Naive thymus-derived CD8-positive, alpha-beta T cell (primary cell): ENCODE results near the gene FBXO46. TPM values are rescaled to one million over a fixed set of nuclear protein-coding genes. Genes with fewer than 3 reads are reported as not detected.
"Not testable (repeated sequence)": the region's sequence is repeated elsewhere in the genome, so short reads cannot be mapped to it uniquely, and the experiment has no call there.

ENCODE experiments used
- ATAC-seq, 2 donors: fragments of 150-1000 bp; cut with Tn5 transposase in 1 of 2; sonication (Bioruptor Pico), chemical (Tn5 transposase) in 1 of 2; 1 replicate in 1 of 2; 2 replicates in 1 of 2; pipeline ENCODE4 v1.10.0; 2021; ENCODE audit warnings: mild to moderate bottlenecking in 2 of 2, moderate library complexity in 2 of 2
- POLR2A ChIA-PET: fragments of 350-600 bp; sonication (Branson Sonifier 250); formaldehyde crosslinking; loops from one replicate; lab custom pipeline; 2021; ENCODE audit warnings: antibody characterized with exemption; lab: Charles Lee
- DNase-seq, 10 donors: peaks; one replicate each; pipeline versions ENCODE4 v3.0.0 to v3.0.0-alpha.2; 2020 to 2022
- H3K27ac Mint-ChIP-seq, 10 donors: one replicate each; pipeline ENCODE4 v1.8.0; 2020 to 2022; ENCODE audit warnings: mild to moderate bottlenecking in 10 of 10, mixed read lengths in 10 of 10, moderate library complexity in 4 of 10, inconsistent platforms in 1 of 10
- H3K27me3 Mint-ChIP-seq, 5 donors: one replicate each; pipeline ENCODE4 v1.8.0; 2021 to 2022; ENCODE audit warnings: mixed read lengths in 5 of 5
- H3K36me3 Mint-ChIP-seq, 3 donors: one replicate each; pipeline ENCODE4 v1.8.0; 2020 to 2022; ENCODE audit warnings: mixed read lengths in 3 of 3, mild to moderate bottlenecking in 2 of 3, inconsistent platforms in 1 of 3
- H3K4me1 Mint-ChIP-seq, 4 donors: one replicate each; pipeline ENCODE4 v1.8.0; 2021 to 2022; ENCODE audit warnings: mixed read lengths in 4 of 4
- H3K4me3 Mint-ChIP-seq, 10 donors: one replicate each; pipeline ENCODE4 v1.8.0; 2020 to 2022; ENCODE audit warnings: mild to moderate bottlenecking in 10 of 10, mixed read lengths in 10 of 10, moderate library complexity in 6 of 10, inconsistent platforms in 1 of 10
- H3K9me3 Mint-ChIP-seq, 9 donors: one replicate each; pipeline ENCODE4 v1.8.0; 2020 to 2022; ENCODE audit warnings: mixed read lengths in 9 of 9, mild to moderate bottlenecking in 3 of 9, inconsistent platforms in 1 of 9, moderate library complexity in 1 of 9
- polyA plus RNA-seq, 3 donors: library from polyadenylated mRNA; unstranded; fragments of 300-500 nt; fragmentation: Illumina TruSeq; gene quantifications; one replicate each; pipeline ENCODE4 v1.2.3, GENCODE V29; 2021
- total RNA-seq, 8 experiments: library from RNA in 2 of 8; stranded (reverse) in 2 of 8; gene quantifications; one replicate each; pipeline ENCODE4 v1.2.3 and lab custom pipeline; 2021 to 2026

The FBXO46 gene
- total and polyA plus RNA-seq, 5 experiments from 2014 or later = 12.4 to 42.3 (median 15.2) TPM

GRCh38 chr19:45746866-45747265 is 16.2 kb upstream of the FBXO46 start:
- H3K4me3 Mint-ChIP-seq = no peak overlapping the region
- no peak for ATAC-seq
- no peaks in the 10 kb centered on the region for H3K36me3 Mint-ChIP-seq
- no peak overlapping the region for H3K27ac Mint-ChIP-seq
- H3K9me3 Mint-ChIP-seq = no peaks in the 10 kb centered on the region
- POLR2A ChIA-PET = no interaction called here
- H3K27me3 Mint-ChIP-seq = peaks cover 3 to 22% (median 10%) of the 10 kb centered on the region in 5 donors
- H3K4me1 Mint-ChIP-seq = no peaks in the 10 kb centered on the region
- DNase-seq = no peak

GRCh38 chr19:45745606-45746005 is 14.9 kb upstream of the FBXO46 start:
- Mint-ChIP-seq H3K4me3 (no peak overlapping the region), H3K9me3 (no peaks in the 10 kb centered on the region)
- no peak for DNase-seq

GRCh38 chr19:45742969-45743368 is 12.3 kb upstream of the FBXO46 start:
- peaks cover 6 to 22% (median 12%) of the 10 kb centered on the region in 5 donors for H3K27me3 Mint-ChIP-seq
- H3K4me3 Mint-ChIP-seq = no peak overlapping the region
- ATAC-seq = no peak
- POLR2A ChIA-PET = interaction anchor here (1.1 kb wide), 1 partner anchor 13 kb away, joined by 3 read pairs; no protein-coding TSS in a partner anchor
- no peaks in the 10 kb centered on the region for H3K36me3 Mint-ChIP-seq
- H3K9me3 Mint-ChIP-seq = no peaks in the 10 kb centered on the region
- DNase-seq = no peak
- no peaks in the 10 kb centered on the region for H3K4me1 Mint-ChIP-seq
- peak overlapping the region in 1 of 10 donors; percentile 16 for H3K27ac Mint-ChIP-seq

More at GRCh38 chr19:45745606-45746005, 14.9 kb upstream of the FBXO46 start:
- H3K4me1 Mint-ChIP-seq = no peaks in the 10 kb centered on the region
- POLR2A ChIA-PET = no interaction called here
- H3K27ac Mint-ChIP-seq = no peak overlapping the region
- no peaks in the 10 kb centered on the region for H3K36me3 Mint-ChIP-seq
- ATAC-seq = no peak
- peaks cover 3 to 22% (median 10%) of the 10 kb centered on the region in 5 donors for H3K27me3 Mint-ChIP-seq

- peaks cover 4 to 7% (median 6%) of the 10 kb centered on the region in 5 donors for H3K27me3 Mint-ChIP-seq
- no peaks in the 10 kb centered on the region for H3K4me1 Mint-ChIP-seq
- POLR2A ChIA-PET = no interaction called here
- no peaks in the 10 kb centered on the region for H3K36me3 Mint-ChIP-seq
- H3K4me3 Mint-ChIP-seq = no peak overlapping the region
- H3K27ac Mint-ChIP-seq = peak overlapping the region in 1 of 10 donors; percentile 53
- no peaks in the 10 kb centered on the region for H3K9me3 Mint-ChIP-seq
- DNase-seq (no peak), ATAC-seq (no peak)
Measured at GRCh38 chr19:45739498-45740439, 9.1 kb upstream of the FBXO46 start.

GRCh38 chr19:45733160-45733810 is 2.6 kb upstream of the FBXO46 start, which contains the start of gene MEIOSIN:
MEIOSIN (plus strand) TSS chr19:45733439; CDS start chr19:45735377, 1,938 bp downstream.
- Mint-ChIP-seq H3K9me3 (no peaks in the 10 kb centered on the region), H3K4me3 (peak within 1 kb of the TSS in 4 of 10 donors; percentile 29 to 53 (median 42)), H3K27ac (peak within 1 kb of the TSS in 1 of 10 donors; percentile 54), H3K36me3 (peaks cover 0 to 1% (median 0%) of the 10 kb centered on the region in 3 donors), H3K27me3 (peaks cover 0 to 4% (median 2%) of the 10 kb centered on the region in 5 donors), H3K4me1 (peaks cover 12 to 23% (median 22%) of the 10 kb centered on the region in 4 donors)
- ATAC-seq = no peak
- no peak for DNase-seq
- POLR2A ChIA-PET = interaction anchor here (0.6 to 0.8 kb wide), 2 partner anchors 16 to 36 kb away, joined by 3 to 4 read pairs; partner anchors contain the start of gene SIX5

- H3K27me3 Mint-ChIP-seq = no peaks in the 10 kb centered on the region
Measured at GRCh38 chr19:45729800-45730290, 851 bp downstream of the FBXO46 start.

GRCh38 chr19:45728683-45729082 is 2.0 kb downstream of the FBXO46 start:
- ATAC-seq, H3K9me3 Mint-ChIP-seq, H3K27me3 Mint-ChIP-seq, DNase-seq, POLR2A ChIA-PET: not testable (repeated sequence)
- peak overlapping the region in 7 of 10 donors; percentile 4 to 66 (median 18) for H3K4me3 Mint-ChIP-seq
- H3K4me1 Mint-ChIP-seq = peaks cover 24 to 53% (median 38%) of the 10 kb centered on the region in 4 donors
- H3K36me3 Mint-ChIP-seq = peaks cover 0 to 23% (median 0%) of the 10 kb centered on the region in 3 donors
- peak overlapping the region in 1 of 10 donors; percentile 82 for H3K27ac Mint-ChIP-seq

More at GRCh38 chr19:45729800-45730290, 851 bp downstream of the FBXO46 start:
- POLR2A ChIA-PET = interaction anchor here (0.7 to 3.0 kb wide), 8 partner anchors 9 to 63 kb away, joined by 3 to 51 read pairs (median 8); partner anchors contain the start of genes DMWD, QPCTL, SIX5 and SNRPD2
- DNase-seq (no peak), ATAC-seq (no peak)
- Mint-ChIP-seq H3K36me3 (peaks cover 0 to 20% (median 0%) of the 10 kb centered on the region in 3 donors), H3K4me3 (peak overlapping the region; percentile 90 to 99 (median 94)), H3K4me1 (peaks cover 20 to 46% (median 37%) of the 10 kb centered on the region in 4 donors), H3K27ac (peak overlapping the region; percentile 84 to 96 (median 94)), H3K9me3 (no peaks in the 10 kb centered on the region)

- H3K4me3 Mint-ChIP-seq = not testable (repeated sequence)
- POLR2A ChIA-PET = interaction anchor here (0.7 to 3.5 kb wide), 2 partner anchors 10 to 31 kb away, joined by 3 to 18 read pairs; partner anchors contain the start of gene FBXO46
Measured at GRCh38 chr19:45720065-45720464, 10.6 kb downstream of the FBXO46 start.

GRCh38 chr19:45717983-45718650 is 12.6 kb downstream of the FBXO46 start:
- H3K9me3 Mint-ChIP-seq = no peaks in the 10 kb centered on the region
- no peaks in the 10 kb centered on the region for H3K27me3 Mint-ChIP-seq
- peak overlapping the region; percentile 94 to 99 (median 96) for H3K27ac Mint-ChIP-seq
- H3K4me1 Mint-ChIP-seq = peaks cover 22 to 56% (median 49%) of the 10 kb centered on the region in 4 donors
- peaks cover 4 to 26% (median 8%) of the 10 kb centered on the region in 3 donors for H3K36me3 Mint-ChIP-seq
- peak overlapping the region; percentile 87 to 99 (median 97) for H3K4me3 Mint-ChIP-seq
- DNase-seq (no peak), ATAC-seq (no peak)
- POLR2A ChIA-PET = interaction anchor here (0.6 to 4.7 kb wide), 10 partner anchors 8 to 184 kb away, joined by 3 to 51 read pairs (median 6); partner anchors contain the start of genes FBXO46, MEIOSIN, MYPOP and QPCTL

More at GRCh38 chr19:45720065-45720464, 10.6 kb downstream of the FBXO46 start:
- ATAC-seq, H3K9me3 Mint-ChIP-seq, H3K27me3 Mint-ChIP-seq, DNase-seq: not testable (repeated sequence)
- Mint-ChIP-seq H3K36me3 (peaks cover 4 to 38% (median 8%) of the 10 kb centered on the region in 3 donors), H3K4me1 (peaks cover 23 to 47% (median 38%) of the 10 kb centered on the region in 4 donors), H3K27ac (peak overlapping the region in 3 of 10 donors; percentile 31 to 62 (median 56))

GRCh38 chr19:45717131-45717982 is 13.3 kb downstream of the FBXO46 start:
- Mint-ChIP-seq H3K9me3 (no peaks in the 10 kb centered on the region), H3K4me3 (peak overlapping the region; percentile 87 to 99 (median 97)), H3K36me3 (peaks cover 4 to 21% (median 8%) of the 10 kb centered on the region in 3 donors), H3K27me3 (no peaks in the 10 kb centered on the region), H3K4me1 (peaks cover 22 to 56% (median 49%) of the 10 kb centered on the region in 4 donors), H3K27ac (peak overlapping the region; percentile 94 to 99 (median 96))
- DNase-seq = peak; percentile 93 to 99 (median 98)
- POLR2A ChIA-PET = interaction anchor here (0.6 to 4.7 kb wide), 21 partner anchors 9 to 1539 kb away, joined by 3 to 51 read pairs (median 3); partner anchors contain the start of genes CCDC9, DMWD, FBXO46 and GIPR
- peak; percentile 96 for ATAC-seq
